ENCODE data around the gene TGFBR3L. TPM values are rescaled to one million over a fixed set of nuclear protein-coding genes. Genes with fewer than 3 reads are reported as not detected.
"Not testable (repeated sequence)": the region's sequence is repeated elsewhere in the genome, so short reads cannot be mapped to it uniquely, and the experiment has no call there.

Gene TGFBR3L
- total RNA-seq, 1 donor from 2014 or later = 4.6 TPM

- intact Hi-C loops (cut with micrococcal nuclease) = no loop called here
These were observed 35.4 kb upstream of the TGFBR3L start for GRCh38 chr19:7879111-7879807.

GRCh38 chr19:7879836-7880235 lies 34.8 kb upstream of the TGFBR3L start:
- intact Hi-C loops (cut with micrococcal nuclease) = no loop called here

GRCh38 chr19:7881910-7882309 lies 32.7 kb upstream of the TGFBR3L start:
- intact Hi-C loops (cut with micrococcal nuclease) = no loop called here

- intact Hi-C loops (cut with micrococcal nuclease) = no loop called here
These were observed 31.5 kb upstream of the TGFBR3L start for GRCh38 chr19:7883105-7883504.

GRCh38 chr19:7883796-7884570 lies 30.6 kb upstream of the TGFBR3L start:
- intact Hi-C loops (cut with micrococcal nuclease) = no loop called here

GRCh38 chr19:7885818-7886217 lies 28.8 kb upstream of the TGFBR3L start:
- intact Hi-C loops (cut with micrococcal nuclease) = no loop called here

- intact Hi-C loops (cut with micrococcal nuclease) = no loop called here
These were observed 27.1 kb upstream of the TGFBR3L start for GRCh38 chr19:7887408-7888144.

- intact Hi-C loops (cut with micrococcal nuclease) = no loop called here
These were observed 26.3 kb upstream of the TGFBR3L start, which contains the start of gene LRRC8E for GRCh38 chr19:7888145-7888825. TSS of gene LRRC8E (plus strand) at chr19:7888510. CDS start at chr19:7895604, 7,094 bp downstream.

GRCh38 chr19:7888826-7889217 lies 25.8 kb upstream of the TGFBR3L start:
- intact Hi-C loops (cut with micrococcal nuclease) = no loop called here

- intact Hi-C loops (cut with micrococcal nuclease) = not testable (repeated sequence)
These were observed 21.1 kb upstream of the TGFBR3L start for GRCh38 chr19:7893362-7894101.

GRCh38 chr19:7894612-7895309 lies 19.9 kb upstream of the TGFBR3L start:
- intact Hi-C loops (cut with micrococcal nuclease) = no loop called here

- intact Hi-C loops (cut with micrococcal nuclease) = no loop called here
These were observed 19.1 kb upstream of the TGFBR3L start for GRCh38 chr19:7895565-7895964.

GRCh38 chr19:7897292-7897691 lies 17.3 kb upstream of the TGFBR3L start:
- intact Hi-C loops (cut with micrococcal nuclease) = no loop called here

GRCh38 chr19:7898967-7899366 lies 15.7 kb upstream of the TGFBR3L start:
- intact Hi-C loops (cut with micrococcal nuclease) = no loop called here

GRCh38 chr19:7899751-7900378 lies 14.8 kb upstream of the TGFBR3L start:
- intact Hi-C loops (cut with micrococcal nuclease) = no loop called here

GRCh38 chr19:7900401-7900870 lies 14.2 kb upstream of the TGFBR3L start:
- intact Hi-C loops (cut with micrococcal nuclease) = no loop called here

- intact Hi-C loops (cut with micrococcal nuclease) = no loop called here
These were observed 13.7 kb upstream of the TGFBR3L start for GRCh38 chr19:7900931-7901330.

GRCh38 chr19:7901337-7901736 lies 13.3 kb upstream of the TGFBR3L start:
- intact Hi-C loops (cut with micrococcal nuclease) = no loop called here

GRCh38 chr19:7902796-7903243 lies 11.8 kb upstream of the TGFBR3L start:
- intact Hi-C loops (cut with micrococcal nuclease) = loop anchor here (1.0 kb wide), 7 partner anchors 13 to 369 kb away; partner anchors contain the start of genes PET100, SNAPC2, TIMM44 and XAB2

Measured in T-helper 1 cell treated with Interleukin-12 subunit alpha and Interleukin-12 subunit beta and Interleukin-4 antibody, amounts not matched to agents 30 ng/mL and 1 ng/mL, for 36 hours (primary cell).